ENCODE results near the gene GSTO2.

DNA sequence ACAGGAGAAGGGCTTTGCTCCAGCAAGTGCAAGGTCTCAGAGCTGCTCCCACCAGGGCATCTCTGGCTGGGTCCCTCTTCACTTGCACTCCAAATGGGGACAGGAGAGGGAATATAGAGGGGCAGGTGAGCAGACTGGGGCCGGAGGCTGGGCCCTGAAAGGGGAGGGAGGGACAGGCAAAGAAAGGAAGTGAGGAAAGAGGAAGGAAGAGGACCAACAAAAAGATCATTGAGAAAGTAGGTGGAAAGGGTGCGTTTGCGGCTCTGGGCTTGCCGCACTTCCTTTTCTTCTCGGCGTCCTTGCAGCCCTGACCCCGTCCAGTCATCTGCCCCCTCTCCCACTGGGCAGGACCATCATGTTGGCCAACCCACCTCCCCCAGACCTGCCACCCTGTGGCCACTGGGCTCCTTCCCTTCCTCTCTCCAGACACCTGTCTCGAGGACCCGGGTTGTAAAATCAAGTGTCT lies 55.3 kb downstream of the GSTO2 start:
- TF ChIP-seq, protein P1, sequence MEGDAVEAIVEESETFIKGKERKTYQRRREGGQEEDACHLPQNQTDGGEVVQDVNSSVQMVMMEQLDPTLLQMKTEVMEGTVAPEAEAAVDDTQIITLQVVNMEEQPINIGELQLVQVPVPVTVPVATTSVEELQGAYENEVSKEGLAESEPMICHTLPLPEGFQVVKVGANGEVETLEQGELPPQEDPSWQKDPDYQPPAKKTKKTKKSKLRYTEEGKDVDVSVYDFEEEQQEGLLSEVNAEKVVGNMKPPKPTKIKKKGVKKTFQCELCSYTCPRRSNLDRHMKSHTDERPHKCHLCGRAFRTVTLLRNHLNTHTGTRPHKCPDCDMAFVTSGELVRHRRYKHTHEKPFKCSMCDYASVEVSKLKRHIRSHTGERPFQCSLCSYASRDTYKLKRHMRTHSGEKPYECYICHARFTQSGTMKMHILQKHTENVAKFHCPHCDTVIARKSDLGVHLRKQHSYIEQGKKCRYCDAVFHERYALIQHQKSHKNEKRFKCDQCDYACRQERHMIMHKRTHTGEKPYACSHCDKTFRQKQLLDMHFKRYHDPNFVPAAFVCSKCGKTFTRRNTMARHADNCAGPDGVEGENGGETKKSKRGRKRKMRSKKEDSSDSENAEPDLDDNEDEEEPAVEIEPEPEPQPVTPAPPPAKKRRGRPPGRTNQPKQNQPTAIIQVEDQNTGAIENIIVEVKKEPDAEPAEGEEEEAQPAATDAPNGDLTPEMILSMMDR (conservative IDR thresholded peaks at IDR 0.05 in 1 of 2, IDR thresholded peaks at IDR 0.05 in 1 of 2; ENCODE audit: low read depth in 1 of 2, low read length in 2 of 2) = no peak
- no peak for TF ChIP-seq EZH2 (IDR thresholded peaks at IDR 0.05; ENCODE audit: low read length, missing control alignments)

Data from fibroblast of lung (primary cell).